ENCODE measurements around the gene IQCH.

DNA sequence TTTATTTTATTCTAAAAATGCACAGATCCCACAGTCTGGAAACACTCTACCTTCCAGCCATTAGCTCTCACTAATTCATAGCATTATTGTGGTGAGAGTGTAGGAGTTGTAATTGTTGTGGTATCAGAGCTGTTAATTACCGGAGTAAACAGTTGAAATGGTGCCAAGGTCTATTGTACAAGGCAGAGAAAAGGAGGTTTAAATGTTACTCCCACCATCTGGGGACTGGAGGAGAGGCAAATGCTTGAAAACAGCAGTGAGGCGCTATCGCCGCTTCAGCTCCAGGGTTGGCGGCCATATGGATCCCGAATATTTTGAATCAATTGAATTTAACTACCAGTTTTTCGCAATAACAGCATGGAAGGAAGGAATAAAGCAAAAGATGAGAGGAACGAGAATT lies 153.2 kb downstream of the IQCH start:
- no peak for TF ChIP-seq POLR2A (IDR thresholded peaks at IDR 0.05)
- TF ChIP-seq, protein P1, sequence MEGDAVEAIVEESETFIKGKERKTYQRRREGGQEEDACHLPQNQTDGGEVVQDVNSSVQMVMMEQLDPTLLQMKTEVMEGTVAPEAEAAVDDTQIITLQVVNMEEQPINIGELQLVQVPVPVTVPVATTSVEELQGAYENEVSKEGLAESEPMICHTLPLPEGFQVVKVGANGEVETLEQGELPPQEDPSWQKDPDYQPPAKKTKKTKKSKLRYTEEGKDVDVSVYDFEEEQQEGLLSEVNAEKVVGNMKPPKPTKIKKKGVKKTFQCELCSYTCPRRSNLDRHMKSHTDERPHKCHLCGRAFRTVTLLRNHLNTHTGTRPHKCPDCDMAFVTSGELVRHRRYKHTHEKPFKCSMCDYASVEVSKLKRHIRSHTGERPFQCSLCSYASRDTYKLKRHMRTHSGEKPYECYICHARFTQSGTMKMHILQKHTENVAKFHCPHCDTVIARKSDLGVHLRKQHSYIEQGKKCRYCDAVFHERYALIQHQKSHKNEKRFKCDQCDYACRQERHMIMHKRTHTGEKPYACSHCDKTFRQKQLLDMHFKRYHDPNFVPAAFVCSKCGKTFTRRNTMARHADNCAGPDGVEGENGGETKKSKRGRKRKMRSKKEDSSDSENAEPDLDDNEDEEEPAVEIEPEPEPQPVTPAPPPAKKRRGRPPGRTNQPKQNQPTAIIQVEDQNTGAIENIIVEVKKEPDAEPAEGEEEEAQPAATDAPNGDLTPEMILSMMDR (IDR thresholded peaks at IDR 0.05) = no peak
- no peak for TF ChIP-seq POLR2AphosphoS5 (IDR thresholded peaks at IDR 0.05)

Measured in transverse colon (tissue), 4 donors.